PC-9 (cell line): Measurements from ENCODE around the gene TTI1.

ENCODE experiments used
- EZH2 ChIP-seq: fragments of 200-600 bp; sonication (generic); IDR thresholded peaks from 2 replicates; pipeline ENCODE4 v1.8.0; 2017; ENCODE audit warnings: antibody characterized with exemption, low read depth
- TF ChIP-seq, protein P1 (sequence below): fragments of 200-600 bp; sonication (generic); conservative IDR thresholded peaks from 2 replicates; pipeline ENCODE4 v1.6.1; 2017; ENCODE audit warnings: mixed run types, antibody characterized with exemption, mild to moderate bottlenecking, moderate library complexity

DNA sequence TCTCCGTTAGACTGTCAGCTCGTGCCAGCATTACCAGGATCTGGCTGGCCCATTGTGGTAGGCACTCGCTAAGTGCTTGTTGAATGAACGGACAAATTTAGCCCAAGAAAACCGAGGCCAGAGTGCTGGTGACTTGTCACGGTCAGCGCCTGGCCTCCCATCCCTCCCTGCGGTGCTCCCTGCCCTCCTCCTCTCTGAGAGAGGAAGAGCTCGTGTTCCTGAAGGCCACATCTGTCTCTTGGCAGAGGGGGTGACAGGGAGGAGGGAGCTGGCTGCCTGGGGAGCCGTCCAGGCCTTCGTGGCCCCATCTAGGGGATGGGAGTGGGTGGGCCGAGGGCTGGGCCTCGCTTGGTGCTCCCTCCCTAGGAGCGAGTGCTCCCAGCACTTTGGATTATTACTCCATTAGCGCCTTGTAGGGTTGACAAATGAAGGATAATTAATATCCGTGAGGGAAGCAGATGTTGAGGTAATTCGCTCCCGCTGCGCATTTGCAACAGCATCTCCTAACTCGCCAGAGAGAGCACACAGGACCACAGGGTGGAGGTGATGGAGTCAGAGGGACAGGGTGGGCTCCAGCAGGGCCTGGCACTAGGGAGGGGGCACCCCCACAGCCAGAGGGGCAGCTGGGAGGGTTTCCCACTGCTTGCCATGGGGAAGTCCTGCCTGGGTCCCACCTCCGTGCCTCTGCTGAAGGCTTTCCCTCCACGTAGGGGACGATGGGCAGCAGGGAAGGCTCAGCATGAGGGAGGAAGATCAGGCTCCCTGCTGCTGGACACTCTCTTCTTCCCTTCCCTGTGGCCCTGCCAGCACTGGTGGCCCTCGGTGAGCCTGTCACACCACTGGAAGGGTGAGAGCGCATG, 93.3 kb downstream of the TTI1 start:
- TF ChIP-seq, protein P1, sequence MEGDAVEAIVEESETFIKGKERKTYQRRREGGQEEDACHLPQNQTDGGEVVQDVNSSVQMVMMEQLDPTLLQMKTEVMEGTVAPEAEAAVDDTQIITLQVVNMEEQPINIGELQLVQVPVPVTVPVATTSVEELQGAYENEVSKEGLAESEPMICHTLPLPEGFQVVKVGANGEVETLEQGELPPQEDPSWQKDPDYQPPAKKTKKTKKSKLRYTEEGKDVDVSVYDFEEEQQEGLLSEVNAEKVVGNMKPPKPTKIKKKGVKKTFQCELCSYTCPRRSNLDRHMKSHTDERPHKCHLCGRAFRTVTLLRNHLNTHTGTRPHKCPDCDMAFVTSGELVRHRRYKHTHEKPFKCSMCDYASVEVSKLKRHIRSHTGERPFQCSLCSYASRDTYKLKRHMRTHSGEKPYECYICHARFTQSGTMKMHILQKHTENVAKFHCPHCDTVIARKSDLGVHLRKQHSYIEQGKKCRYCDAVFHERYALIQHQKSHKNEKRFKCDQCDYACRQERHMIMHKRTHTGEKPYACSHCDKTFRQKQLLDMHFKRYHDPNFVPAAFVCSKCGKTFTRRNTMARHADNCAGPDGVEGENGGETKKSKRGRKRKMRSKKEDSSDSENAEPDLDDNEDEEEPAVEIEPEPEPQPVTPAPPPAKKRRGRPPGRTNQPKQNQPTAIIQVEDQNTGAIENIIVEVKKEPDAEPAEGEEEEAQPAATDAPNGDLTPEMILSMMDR, result no peak
- no peak for TF ChIP-seq EZH2
